HL-60 (cell line): ENCODE measurements around the gene TMEM151A.

Experiments
- GABPA ChIP-seq: IDR thresholded peaks from 2 replicates; pipeline ENCODE4 v1.6.1; 2012; ENCODE audit warnings: low read depth
- TF ChIP-seq, protein P1 (sequence below): IDR thresholded peaks from one replicate; pipeline ENCODE4 v1.5.1; 2011; ENCODE audit warnings: low read length, control low read depth, inconsistent platforms; ENCODE audit not compliant: insufficient read depth

DNA sequence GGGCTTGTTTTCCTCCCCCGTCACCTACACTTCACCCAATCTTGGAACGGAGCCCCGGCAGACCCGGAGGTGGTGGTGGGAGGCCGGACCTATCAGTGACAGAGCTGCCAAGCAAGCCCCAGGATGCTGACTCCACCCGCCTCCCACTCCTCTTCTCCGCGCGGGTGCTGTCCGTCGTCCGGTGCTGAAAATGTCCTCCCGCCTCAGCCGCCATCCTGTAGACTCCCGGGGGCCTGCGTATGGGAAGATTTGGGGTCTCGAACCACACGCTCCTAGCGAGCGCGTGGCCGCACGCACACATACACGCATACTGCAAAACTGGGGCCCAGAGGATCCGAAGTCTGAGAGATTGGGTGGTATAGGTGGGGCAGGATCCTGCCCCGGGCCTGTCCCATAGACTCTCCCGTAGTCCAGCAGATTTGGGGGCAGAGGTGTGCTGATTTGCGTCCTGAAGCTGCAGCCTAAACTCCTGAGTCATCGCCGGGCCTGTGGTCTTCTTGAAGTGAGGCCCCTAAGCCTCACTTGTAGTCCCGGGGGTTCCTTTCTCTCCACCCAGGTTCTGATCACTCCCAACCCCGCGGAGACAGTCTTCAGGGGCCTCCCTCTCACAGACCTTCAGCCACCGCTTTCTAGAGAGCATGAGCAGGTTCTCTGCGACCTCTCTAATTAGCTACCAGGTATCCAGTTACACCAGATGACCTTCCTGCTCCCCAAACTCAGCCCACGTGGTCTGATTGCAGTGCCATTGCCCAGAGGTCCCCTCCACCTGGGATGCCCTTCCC is 2.0 kb upstream of the TMEM151A start:
- TF ChIP-seq, protein P1, sequence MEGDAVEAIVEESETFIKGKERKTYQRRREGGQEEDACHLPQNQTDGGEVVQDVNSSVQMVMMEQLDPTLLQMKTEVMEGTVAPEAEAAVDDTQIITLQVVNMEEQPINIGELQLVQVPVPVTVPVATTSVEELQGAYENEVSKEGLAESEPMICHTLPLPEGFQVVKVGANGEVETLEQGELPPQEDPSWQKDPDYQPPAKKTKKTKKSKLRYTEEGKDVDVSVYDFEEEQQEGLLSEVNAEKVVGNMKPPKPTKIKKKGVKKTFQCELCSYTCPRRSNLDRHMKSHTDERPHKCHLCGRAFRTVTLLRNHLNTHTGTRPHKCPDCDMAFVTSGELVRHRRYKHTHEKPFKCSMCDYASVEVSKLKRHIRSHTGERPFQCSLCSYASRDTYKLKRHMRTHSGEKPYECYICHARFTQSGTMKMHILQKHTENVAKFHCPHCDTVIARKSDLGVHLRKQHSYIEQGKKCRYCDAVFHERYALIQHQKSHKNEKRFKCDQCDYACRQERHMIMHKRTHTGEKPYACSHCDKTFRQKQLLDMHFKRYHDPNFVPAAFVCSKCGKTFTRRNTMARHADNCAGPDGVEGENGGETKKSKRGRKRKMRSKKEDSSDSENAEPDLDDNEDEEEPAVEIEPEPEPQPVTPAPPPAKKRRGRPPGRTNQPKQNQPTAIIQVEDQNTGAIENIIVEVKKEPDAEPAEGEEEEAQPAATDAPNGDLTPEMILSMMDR: no peak
- no peak for TF ChIP-seq GABPA
